Cardiac muscle cell (in vitro differentiated cells and primary cell): ENCODE measurements around the gene CD48. TPM values are rescaled to one million over a fixed set of nuclear protein-coding genes. Genes with fewer than 3 reads are reported as not detected.
A peak's percentile ranks its signal among the peaks of the same experiment; 100 is the strongest.

ENCODE experiments used
- DNase-seq, 2 donors: peaks; one replicate each; pipeline versions ENCODE4 v3.0.0 to v3.0.0-alpha.2; 2010 to 2017; ENCODE audit warnings: low read depth in 1 of 2, low spot score in 1 of 2
- H3K27ac ChIP-seq: fragments of 200-600 bp; sonication (generic); 2 replicates; pipeline ENCODE4 v1.5.1; 2016
- H3K27me3 ChIP-seq: fragments of 200-600 bp; sonication (generic); 2 replicates; pipeline ENCODE4 v1.6.0; 2016; ENCODE audit warnings: control low read depth
- H3K36me3 ChIP-seq: fragments of 200-600 bp; sonication (generic); 2 replicates; pipeline ENCODE4 v1.5.1; 2016; ENCODE audit warnings: control low read depth
- H3K4me1 ChIP-seq: fragments of 200-600 bp; sonication (generic); 2 replicates; pipeline ENCODE4 v1.8.1; 2017; ENCODE audit warnings: low read depth, mild to moderate bottlenecking, mixed run types
- H3K4me3 ChIP-seq: fragments of 200-600 bp; sonication (generic); 2 replicates; pipeline ENCODE4 v1.5.1; 2016; ENCODE audit warnings: mild to moderate bottlenecking
- H3K9me3 ChIP-seq: fragments of 200-600 bp; sonication (generic); 2 replicates; pipeline ENCODE4 v1.5.1; 2017; ENCODE audit warnings: low read depth, mild to moderate bottlenecking, control low read depth
- polyA plus RNA-seq: library from polyadenylated mRNA; unstranded; fragments of >200 nt; fragmentation: Nextera tagmentation; extraction: Ambion mirVana; gene quantifications from 2 replicates; pipeline ENCODE4 v1.2.1, GENCODE V29; 2016
- total RNA-seq: library from RNA; depleted of rRNA; stranded (reverse); fragments of >200 nt; gene quantifications from 2 replicates; pipeline ENCODE4 v1.2.3, GENCODE V29; 2016
- TF ChIP-seq, protein P1 (sequence below): IDR thresholded peaks from 2 replicates; pipeline ENCODE4 v1.5.1; 2012; ENCODE audit warnings: low read depth, mild to moderate bottlenecking, low read length

Gene CD48
- total and polyA plus RNA-seq, 2 experiments from 2014 or later = not detected

DNA sequence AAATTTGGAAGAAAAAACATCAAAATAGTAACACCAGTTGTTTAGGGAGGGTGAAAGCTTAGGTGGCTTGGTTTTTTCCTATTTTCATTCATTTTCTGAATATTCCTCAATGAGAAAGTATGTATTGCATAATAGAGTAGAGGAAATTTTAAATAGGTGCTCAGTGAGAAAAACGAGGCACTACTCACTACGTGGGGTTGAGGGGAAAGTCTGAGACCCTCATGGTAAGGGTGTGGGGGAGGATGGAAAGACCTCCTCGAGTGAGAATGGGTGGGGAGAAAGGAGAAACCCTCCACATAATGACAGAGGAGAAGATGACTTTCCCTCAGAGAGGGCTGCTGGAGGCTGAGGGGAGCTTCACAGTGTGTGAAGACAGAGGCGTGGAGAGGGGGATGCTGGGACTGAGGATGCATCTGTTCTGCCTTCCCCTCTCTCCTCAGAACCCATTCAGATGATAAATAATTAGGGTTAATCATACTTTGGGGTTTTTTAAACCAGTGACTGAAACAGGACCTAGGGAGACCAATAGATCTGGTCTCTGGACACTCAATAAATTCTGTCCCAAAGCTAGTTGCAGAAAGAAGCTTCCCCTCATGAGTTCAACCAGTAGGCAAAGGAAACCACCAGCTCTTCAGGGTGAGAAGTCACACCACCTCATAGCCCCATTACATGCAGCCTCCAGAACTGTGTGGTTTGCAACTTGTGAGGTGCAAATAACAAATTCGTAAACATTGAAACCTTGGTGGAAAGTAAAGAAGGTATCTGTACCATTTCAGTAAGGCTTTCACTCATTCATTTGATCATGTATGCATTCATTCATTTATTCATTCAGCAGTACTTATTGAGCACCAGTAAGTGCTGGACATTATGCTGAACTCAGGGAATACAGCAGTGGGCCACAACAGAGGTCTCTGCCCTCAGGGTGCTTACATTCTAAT is 44.6 kb upstream of the CD48 start:
- Histone ChIP-seq H3K4me1 (no peaks in the 10 kb centered on the region), H3K36me3 (no peaks in the 10 kb centered on the region), H3K27ac (no peak overlapping the region), H3K27me3 (peaks cover under 1% of the 10 kb centered on the region), H3K9me3 (no peaks in the 10 kb centered on the region), H3K4me3 (no peak overlapping the region)
- DNase-seq = no peak
- TF ChIP-seq, protein P1, sequence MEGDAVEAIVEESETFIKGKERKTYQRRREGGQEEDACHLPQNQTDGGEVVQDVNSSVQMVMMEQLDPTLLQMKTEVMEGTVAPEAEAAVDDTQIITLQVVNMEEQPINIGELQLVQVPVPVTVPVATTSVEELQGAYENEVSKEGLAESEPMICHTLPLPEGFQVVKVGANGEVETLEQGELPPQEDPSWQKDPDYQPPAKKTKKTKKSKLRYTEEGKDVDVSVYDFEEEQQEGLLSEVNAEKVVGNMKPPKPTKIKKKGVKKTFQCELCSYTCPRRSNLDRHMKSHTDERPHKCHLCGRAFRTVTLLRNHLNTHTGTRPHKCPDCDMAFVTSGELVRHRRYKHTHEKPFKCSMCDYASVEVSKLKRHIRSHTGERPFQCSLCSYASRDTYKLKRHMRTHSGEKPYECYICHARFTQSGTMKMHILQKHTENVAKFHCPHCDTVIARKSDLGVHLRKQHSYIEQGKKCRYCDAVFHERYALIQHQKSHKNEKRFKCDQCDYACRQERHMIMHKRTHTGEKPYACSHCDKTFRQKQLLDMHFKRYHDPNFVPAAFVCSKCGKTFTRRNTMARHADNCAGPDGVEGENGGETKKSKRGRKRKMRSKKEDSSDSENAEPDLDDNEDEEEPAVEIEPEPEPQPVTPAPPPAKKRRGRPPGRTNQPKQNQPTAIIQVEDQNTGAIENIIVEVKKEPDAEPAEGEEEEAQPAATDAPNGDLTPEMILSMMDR = no peak

DNA sequence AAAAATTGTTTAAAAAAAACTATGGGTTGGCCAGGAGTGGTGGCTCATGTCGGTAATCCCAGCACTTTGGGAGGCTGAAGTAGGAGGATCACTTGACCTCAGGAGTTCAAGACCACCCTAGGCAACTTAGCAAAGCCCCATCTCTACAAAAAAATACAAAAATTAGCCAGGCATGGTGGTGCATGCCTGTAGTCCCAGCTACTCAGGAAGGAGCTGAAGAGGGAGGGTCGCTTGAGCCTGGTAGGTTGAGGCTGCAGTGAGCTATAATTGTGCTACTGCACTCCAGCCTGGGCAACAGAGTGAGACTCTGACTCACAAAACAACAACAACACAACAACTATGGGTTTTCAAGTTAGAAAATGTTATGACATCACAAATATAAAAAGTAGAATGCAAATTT is 43.8 kb upstream of the CD48 start:
- TF ChIP-seq, protein P1 = no peak
- no peak for DNase-seq
- H3K36me3 ChIP-seq = no peaks in the 10 kb centered on the region
- no peak overlapping the region for H3K4me3 ChIP-seq
- peaks cover 5% of the 10 kb centered on the region for H3K27me3 ChIP-seq
- H3K9me3 ChIP-seq = no peaks in the 10 kb centered on the region
- H3K4me1 ChIP-seq = no peaks in the 10 kb centered on the region
- H3K27ac ChIP-seq = no peak overlapping the region

DNA sequence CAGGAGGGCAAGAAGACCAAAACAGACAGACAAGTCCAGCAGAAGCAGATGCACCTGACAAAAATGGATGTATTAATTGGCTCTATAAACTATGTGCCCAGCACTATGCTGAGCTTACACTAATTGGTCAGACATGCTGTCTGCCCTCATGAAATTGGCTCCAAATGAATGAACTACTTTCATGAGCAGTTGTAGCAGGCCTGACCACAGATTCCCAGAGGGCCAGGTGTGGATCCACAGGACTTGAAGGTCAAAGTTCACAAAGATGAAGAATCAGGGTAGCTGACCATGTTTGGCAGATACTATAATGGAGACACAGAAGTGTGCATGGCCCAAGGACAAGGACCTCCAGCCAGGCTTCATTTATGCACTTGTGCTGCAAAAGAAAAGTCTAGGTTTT is 42.0 kb upstream of the CD48 start:
- H3K4me3 ChIP-seq = no peak overlapping the region
- H3K27me3 ChIP-seq = peaks cover 5% of the 10 kb centered on the region
- no peaks in the 10 kb centered on the region for H3K9me3 ChIP-seq
- H3K36me3 ChIP-seq = no peaks in the 10 kb centered on the region
- TF ChIP-seq, protein P1 = no peak
- no peak for DNase-seq
- H3K4me1 ChIP-seq = no peaks in the 10 kb centered on the region
- no peak overlapping the region for H3K27ac ChIP-seq

DNA sequence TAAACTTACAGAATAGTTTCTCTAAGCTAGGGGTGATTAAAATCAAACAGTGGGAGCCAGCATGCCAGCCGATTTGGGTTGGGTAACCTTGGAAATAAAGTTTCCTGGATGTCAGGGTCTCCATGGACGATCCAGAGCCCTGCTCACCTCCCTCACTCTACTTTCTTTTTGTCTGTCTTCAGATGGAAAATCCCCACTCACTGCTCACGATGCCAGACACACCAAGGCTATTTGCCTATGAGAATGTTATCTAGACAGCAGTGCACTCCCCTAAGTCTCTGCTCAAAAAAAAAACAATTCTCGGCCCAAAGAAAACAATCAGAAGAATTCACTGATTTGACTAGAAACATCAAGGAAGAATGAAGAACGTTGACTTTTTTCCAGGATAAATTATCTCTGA is 41.3 kb upstream of the CD48 start:
- H3K27me3 ChIP-seq = peaks cover 5% of the 10 kb centered on the region
- no peak overlapping the region for H3K27ac ChIP-seq
- H3K4me1 ChIP-seq = no peaks in the 10 kb centered on the region
- H3K4me3 ChIP-seq = no peak overlapping the region
- no peaks in the 10 kb centered on the region for H3K36me3 ChIP-seq
- no peaks in the 10 kb centered on the region for H3K9me3 ChIP-seq
- TF ChIP-seq, protein P1 = no peak
- peak in 1 of 2 donors; percentile 14 for DNase-seq

DNA sequence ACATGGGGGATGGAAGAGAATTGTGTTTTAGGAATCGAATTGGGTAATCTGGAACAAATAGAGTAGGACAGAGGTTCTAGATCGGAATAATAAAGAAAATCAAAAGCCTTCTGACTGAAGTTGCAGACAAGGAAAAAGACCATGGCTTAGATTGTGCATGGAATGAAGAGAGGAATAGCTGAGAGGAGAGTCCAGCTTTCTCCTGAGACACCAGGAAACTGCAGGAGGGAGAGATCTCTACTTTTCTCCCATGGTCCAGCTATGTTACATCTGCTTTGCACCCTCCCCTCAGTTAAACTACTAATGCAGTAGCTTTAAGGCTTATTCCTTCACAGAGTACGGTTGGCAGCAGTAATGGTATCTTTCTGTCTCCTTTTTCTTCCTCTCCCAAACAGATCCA is 40.8 kb upstream of the CD48 start:
- TF ChIP-seq, protein P1 = no peak
- Histone ChIP-seq H3K27ac (no peak overlapping the region), H3K9me3 (no peaks in the 10 kb centered on the region), H3K4me1 (no peaks in the 10 kb centered on the region), H3K4me3 (no peak overlapping the region), H3K36me3 (no peaks in the 10 kb centered on the region), H3K27me3 (peaks cover 5% of the 10 kb centered on the region)
- no peak for DNase-seq
